Measurements from ENCODE around the gene NTNG1.

The NTNG1 gene

GRCh38 chr1:107532318-107532717 is 391.5 kb downstream of the NTNG1 start:
- intact Hi-C loops (cut with DNase I): no loop called here
- DNase-seq: no peak

All from posterior cingulate gyrus (tissue), 11 donors.